ENCODE results near the gene VPS4A. TPM values are rescaled to one million over a fixed set of nuclear protein-coding genes. Genes with fewer than 3 reads are reported as not detected.
A peak's percentile ranks its signal among the peaks of the same experiment; 100 is the strongest.
"Not testable (repeated sequence)": the region's sequence is repeated elsewhere in the genome, so short reads cannot be mapped to it uniquely, and the experiment has no call there.

Gene VPS4A
- total RNA-seq (2014; rRNA removed; shearing (Covaris generic)) = 20.9 and 25.5 TPM in 2 replicates

DNA sequence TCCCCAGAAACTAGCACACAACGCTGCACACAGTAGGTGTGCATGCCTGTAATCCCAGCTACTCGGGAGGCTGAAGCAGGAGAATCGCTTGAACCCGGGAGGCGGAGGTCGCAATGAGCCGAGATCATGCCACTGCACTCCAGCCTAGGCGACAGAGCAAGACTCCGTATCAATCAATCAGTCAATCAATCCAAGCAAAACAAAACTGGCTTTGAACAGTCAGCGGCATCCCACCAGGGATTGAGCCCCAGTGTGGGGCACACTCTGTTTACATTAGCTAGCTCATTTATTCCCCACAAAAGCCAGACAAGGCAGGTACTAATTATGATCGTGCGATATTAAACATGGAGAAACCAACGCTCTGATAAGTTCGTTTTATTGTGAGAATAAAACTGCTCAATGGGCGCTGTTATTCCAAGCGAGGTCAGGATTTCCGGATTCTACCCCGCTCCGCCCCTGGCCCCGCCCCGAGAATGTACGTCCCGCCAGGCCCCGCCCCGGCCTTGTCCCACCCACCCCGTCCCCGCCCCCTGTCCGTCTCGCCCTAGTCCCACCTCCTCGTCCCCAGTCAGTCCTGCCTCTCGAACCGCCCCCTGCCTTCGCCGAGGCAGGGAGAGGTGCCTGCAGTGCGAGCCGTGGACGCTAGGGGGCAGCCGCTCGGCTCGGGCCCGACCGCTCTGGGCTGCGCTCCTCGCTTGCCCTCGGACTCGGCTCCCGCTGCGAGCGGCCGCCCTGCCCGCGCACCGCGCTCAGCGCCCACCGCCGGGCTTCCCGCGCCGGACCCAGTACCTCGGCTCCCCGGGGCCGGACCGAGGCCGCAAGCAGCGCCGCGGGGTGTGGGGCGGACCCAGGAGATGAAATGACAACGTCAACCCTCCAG lies at the start of gene VPS4A:
Gene VPS4A (plus strand): TSS at position 698 of the 880 bp plus-strand sequence. CDS start 162 bp downstream, at position 860.
- H3K9me3 ChIP-seq (replicated peaks) = no peaks in the 10 kb centered on the region

DNA sequence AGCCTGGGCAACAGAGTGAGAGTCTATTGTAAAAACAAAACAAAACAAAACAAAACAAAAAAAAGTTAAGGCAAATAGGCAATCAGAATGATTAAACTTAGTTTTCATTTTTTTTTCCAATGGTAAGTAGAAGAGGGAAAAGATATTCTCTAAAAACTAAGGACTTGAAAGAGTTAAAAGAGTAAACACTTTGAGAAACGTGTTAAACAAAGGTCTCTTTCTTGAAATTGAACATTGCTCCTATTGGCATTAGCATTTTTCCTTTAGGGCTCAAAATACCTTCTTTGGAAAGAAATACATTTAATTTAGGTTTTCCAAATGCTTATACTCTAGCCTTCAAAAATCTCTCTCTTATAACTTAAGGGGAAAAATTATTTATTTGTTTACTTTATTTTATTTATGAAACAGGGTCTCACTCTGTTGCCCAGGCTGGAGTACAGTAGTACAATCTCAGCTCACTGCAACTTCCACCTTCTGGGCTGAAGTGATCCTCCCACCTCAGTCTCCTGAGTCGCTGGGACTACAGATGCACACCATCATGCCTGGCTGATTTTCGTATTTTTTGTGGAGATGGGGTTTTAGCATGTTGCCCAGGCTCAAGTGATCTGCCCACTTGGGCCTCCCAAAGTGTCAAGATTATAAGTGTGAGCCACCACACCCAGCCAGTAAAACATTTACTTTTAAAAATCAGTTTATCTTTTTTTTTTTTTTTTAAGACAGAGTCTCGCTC lies 44.7 kb upstream of the VPS4A start:
- Histone ChIP-seq H3K4me1 (no peaks in the 10 kb centered on the region), H3K36me3 (peaks cover 3% of the 10 kb centered on the region), H3K27me3 (no peaks in the 10 kb centered on the region), H3K9me3 (replicated peaks) (no peaks in the 10 kb centered on the region), H3K27ac (no peak overlapping the region), H3K4me3 (no peak overlapping the region)
- DNase-seq = no peak

More for the DNA sequence above, at the start of gene VPS4A:
- 0 out of 2 replicates have a peak, but pooled peaks cover 4% of the 10 kb centered on the region for H3K36me3 ChIP-seq
- peak; percentile 92 for DNase-seq
- H3K27ac ChIP-seq = peak within 1 kb of the TSS; percentile 31; the same call in 1 of the 2 replicates
- no peaks in the 10 kb centered on the region for H3K4me1 ChIP-seq
- no peaks in the 10 kb centered on the region for H3K27me3 ChIP-seq
- peak within 1 kb of the TSS; percentile 98 for H3K4me3 ChIP-seq

- Histone ChIP-seq H3K4me1 (no peaks in the 10 kb centered on the region), H3K36me3 (peaks cover 3% of the 10 kb centered on the region), H3K27ac (no peak overlapping the region), H3K27me3 (no peaks in the 10 kb centered on the region), H3K4me3 (no peak overlapping the region), H3K9me3 (replicated peaks) (no peaks in the 10 kb centered on the region)
- no peak for DNase-seq
Observed at GRCh38 chr16:69267633-69268032, 43.5 kb upstream of the VPS4A start.

GRCh38 chr16:69270395-69270794 lies 40.8 kb upstream of the VPS4A start:
- H3K27me3 ChIP-seq = no peaks in the 10 kb centered on the region
- DNase-seq = no peak
- H3K9me3 ChIP-seq (replicated peaks) = no peaks in the 10 kb centered on the region
- H3K4me3 ChIP-seq = no peak overlapping the region
- no peak overlapping the region for H3K27ac ChIP-seq
- peaks cover 3% of the 10 kb centered on the region; the same call in 1 of the 2 replicates for H3K36me3 ChIP-seq
- H3K4me1 ChIP-seq = no peaks in the 10 kb centered on the region

GRCh38 chr16:69270831-69271230 lies 40.3 kb upstream of the VPS4A start:
- H3K36me3 ChIP-seq = peaks cover 3% of the 10 kb centered on the region; the same call in 1 of the 2 replicates
- no peak for DNase-seq
- no peaks in the 10 kb centered on the region for H3K9me3 ChIP-seq (replicated peaks)
- no peak overlapping the region for H3K4me3 ChIP-seq
- H3K27me3 ChIP-seq = no peaks in the 10 kb centered on the region
- H3K27ac ChIP-seq = no peak overlapping the region
- no peaks in the 10 kb centered on the region for H3K4me1 ChIP-seq

DNA sequence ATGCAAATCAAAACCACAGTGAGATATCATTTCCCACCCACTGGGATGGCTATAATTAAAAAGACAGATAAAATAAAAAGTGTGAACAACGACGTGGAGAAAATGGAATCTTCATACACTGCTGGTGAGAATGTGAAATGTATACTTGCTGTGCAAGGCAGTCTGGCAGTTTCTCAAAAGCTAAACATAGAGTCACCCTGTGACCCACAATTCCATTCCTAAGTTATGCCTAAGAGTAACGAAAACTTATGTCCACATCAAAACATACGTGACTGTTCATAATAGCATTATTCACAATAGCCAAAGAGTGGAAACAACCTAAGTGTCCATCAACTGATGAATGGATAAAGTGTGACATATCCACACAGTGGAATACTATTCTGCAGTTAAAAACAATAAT lies 38.1 kb upstream of the VPS4A start:
- H3K4me3 ChIP-seq = no peak overlapping the region
- no peak for DNase-seq
- no peaks in the 10 kb centered on the region for H3K27me3 ChIP-seq

DNA sequence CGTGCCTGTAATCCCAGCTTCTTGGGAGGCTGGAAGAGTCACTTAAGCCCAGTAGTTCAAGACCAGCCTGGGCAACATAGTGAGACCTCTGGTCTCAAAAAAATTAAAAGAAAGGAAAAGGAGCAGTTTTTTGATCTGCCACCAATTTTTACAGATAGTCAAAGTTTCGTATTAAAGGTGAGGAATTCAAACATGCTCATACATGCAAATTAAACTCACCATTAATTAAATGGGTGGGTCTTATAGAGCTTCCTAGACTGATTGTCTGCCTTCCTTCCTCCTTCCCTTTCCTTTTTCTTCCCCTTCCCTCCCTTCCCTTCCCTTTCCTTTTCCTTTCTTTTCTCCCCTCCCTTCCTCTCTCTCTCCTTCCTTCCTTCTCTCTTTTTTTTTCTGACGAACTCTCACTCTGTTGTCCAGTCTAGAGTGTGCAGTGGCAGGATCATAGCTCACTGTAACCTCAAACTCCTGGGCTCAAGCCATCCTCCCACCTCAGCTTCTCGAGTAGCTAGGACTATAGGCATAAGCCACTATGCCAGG lies 36.4 kb upstream of the VPS4A start:
- Histone ChIP-seq H3K4me1 (no peaks in the 10 kb centered on the region), H3K36me3 (peaks cover 3% of the 10 kb centered on the region; the same call in 1 of the 2 replicates), H3K9me3 (replicated peaks) (no peaks in the 10 kb centered on the region), H3K27ac (no peak overlapping the region), H3K27me3 (no peaks in the 10 kb centered on the region), H3K4me3 (no peak overlapping the region)
- no peak for DNase-seq

More for the DNA sequence above, 38.1 kb upstream of the VPS4A start:
- no peak overlapping the region for H3K27ac ChIP-seq
- peaks cover 3% of the 10 kb centered on the region; the same call in 1 of the 2 replicates for H3K36me3 ChIP-seq
- no peaks in the 10 kb centered on the region for H3K4me1 ChIP-seq
- no peaks in the 10 kb centered on the region for H3K9me3 ChIP-seq (replicated peaks)

DNA sequence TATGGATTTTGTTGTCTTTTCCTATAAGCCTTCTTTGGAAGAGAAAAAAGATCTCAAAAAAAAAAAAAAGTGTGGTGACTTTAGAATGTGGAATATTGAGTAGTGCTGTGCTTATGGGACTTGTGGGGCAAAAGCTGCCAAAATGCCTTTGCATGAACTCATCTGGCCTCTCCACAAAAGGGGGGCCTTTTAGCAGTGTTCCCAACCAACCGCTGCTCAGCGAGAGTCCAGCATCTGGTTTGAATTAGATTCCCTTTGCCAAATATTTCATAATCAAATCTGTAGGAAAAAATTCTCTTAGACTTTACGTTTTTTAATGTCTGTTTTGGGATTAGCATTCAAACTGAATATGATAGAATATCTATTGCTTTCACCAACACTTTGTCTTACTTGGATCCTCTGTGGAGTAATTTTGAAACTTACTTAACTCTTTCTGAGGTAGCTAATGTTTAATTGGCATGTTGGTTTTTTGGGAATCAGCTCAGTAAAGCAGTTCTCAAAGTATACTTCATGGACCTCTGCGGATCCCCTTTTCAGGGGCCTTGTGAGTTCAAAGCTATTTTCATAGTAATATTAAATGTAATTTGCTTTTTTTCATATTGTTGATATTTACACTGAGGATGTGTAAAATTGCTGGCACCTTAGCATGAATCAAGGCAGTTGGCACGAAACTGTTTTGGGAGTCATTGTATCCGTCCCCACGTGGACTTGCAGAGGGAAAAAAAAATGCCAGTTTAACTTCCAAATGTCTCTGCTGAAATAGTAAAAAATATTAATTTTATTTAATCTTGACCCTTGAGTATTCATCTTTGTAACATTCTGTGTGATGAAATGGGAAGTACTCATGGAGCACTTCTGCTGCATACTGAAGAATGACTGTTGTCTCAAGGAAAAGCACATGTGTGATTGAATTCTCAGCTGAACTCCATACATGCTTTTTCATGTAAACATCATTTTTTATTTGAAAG lies 34.7 kb upstream of the VPS4A start:
- H3K27ac ChIP-seq = no peak overlapping the region
- no peaks in the 10 kb centered on the region for H3K4me1 ChIP-seq
- H3K27me3 ChIP-seq = no peaks in the 10 kb centered on the region
- no peaks in the 10 kb centered on the region; the same call in 1 of the 2 replicates for H3K36me3 ChIP-seq
- H3K9me3 ChIP-seq (replicated peaks) = no peaks in the 10 kb centered on the region
- no peak overlapping the region for H3K4me3 ChIP-seq
- no peak for DNase-seq

DNA sequence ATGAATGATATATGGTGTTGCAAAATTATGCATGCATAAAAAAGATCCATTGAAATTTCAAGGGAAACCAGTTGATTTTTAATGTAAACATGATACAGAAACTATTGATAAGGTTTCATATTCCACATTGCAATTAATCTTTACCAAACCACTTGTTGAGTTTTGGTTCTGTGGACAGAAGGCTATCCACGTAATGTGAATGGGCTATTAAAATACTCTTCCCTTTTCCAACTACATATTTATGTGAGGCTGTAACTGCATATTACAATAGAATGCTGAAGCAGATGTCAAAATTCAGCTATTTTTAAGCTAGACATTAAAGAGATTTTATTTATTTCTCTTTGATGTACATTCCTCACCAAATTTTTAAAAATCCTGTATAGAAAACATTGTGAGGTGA lies 33.7 kb upstream of the VPS4A start:
- H3K27ac ChIP-seq = no peak overlapping the region
- no peaks in the 10 kb centered on the region for H3K27me3 ChIP-seq
- H3K9me3 ChIP-seq (replicated peaks) = no peaks in the 10 kb centered on the region
- H3K4me3 ChIP-seq = no peak overlapping the region
- no peaks in the 10 kb centered on the region for H3K4me1 ChIP-seq
- no peak for DNase-seq
- no peaks in the 10 kb centered on the region for H3K36me3 ChIP-seq

- no peak overlapping the region for H3K27ac ChIP-seq
- no peak for DNase-seq
- no peaks in the 10 kb centered on the region for H3K9me3 ChIP-seq (replicated peaks)
- no peaks in the 10 kb centered on the region for H3K27me3 ChIP-seq
- no peaks in the 10 kb centered on the region for H3K4me1 ChIP-seq
- peaks cover 2% of the 10 kb centered on the region; the same call in 1 of the 2 replicates for H3K36me3 ChIP-seq
- H3K4me3 ChIP-seq = no peak overlapping the region
Observed at GRCh38 chr16:69283851-69284250, 27.3 kb upstream of the VPS4A start.

- Histone ChIP-seq H3K4me1 (no peaks in the 10 kb centered on the region), H3K27ac (no peak overlapping the region), H3K36me3 (peaks cover 2% of the 10 kb centered on the region; the same call in 1 of the 2 replicates), H3K27me3 (no peaks in the 10 kb centered on the region), H3K4me3 (no peak overlapping the region), H3K9me3 (replicated peaks) (no peaks in the 10 kb centered on the region)
- no peak for DNase-seq
Observed at GRCh38 chr16:69285240-69285639, 25.9 kb upstream of the VPS4A start.

DNA sequence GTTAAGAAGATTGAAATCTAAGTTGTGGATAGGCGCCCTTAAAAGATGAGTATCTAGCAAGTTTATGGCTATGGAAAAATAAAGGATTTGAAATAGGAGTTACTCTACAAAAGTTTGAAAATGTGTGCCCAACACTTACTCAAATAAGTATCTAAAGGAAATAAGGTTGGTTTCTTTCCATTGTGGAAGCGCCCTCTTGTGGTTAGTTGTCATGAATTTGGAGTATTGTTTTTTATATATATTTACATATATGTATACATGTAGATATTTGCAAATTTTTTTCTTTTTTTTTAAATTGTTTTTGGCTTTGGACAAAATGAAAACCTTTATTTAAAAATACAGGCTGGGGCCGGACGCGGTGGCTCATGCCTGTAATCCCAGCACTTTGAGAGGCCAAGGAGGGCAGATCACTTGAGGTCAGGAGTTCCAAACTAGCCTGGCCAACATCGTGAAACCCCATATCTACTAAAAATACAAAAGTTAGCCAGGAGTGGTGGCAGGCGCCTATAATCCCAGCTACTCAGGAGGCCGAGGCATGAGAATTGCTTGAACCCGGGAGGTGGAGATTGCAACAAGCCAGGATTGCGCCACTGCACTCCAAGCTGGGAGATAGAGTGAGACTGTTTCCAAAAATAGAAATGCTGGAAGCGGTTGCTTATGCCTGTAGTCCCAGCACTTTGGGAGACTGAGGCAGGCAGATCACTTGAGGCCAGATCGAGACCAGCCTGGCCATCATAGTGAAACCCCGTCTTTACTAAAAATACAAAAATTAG lies 24.0 kb upstream of the VPS4A start:
- Histone ChIP-seq H3K36me3 (peaks cover 2% of the 10 kb centered on the region; the same call in 1 of the 2 replicates), H3K27me3 (no peaks in the 10 kb centered on the region), H3K9me3 (replicated peaks) (no peaks in the 10 kb centered on the region), H3K27ac (no peak overlapping the region), H3K4me1 (no peaks in the 10 kb centered on the region), H3K4me3 (no peak overlapping the region)
- DNase-seq = peak; percentile 9 to 61

DNA sequence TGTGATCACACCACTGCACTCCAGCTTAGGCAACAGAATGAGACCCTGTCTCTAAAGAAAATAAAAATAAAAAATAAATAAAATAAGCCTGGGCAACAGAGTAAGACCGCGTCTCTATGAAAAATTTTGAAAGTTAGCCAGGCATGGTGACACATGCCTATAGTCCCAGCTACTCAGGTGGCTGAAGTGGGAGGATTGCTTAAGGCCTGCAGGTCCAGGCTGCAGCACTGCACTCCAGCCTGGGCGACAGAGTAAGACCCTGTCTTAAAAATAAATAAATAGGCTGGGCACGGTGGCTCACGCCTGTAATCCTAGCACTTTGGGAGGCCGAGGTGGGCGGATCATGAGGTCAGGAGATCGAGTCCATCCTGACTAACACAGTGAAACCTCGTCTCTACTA lies 19.5 kb upstream of the VPS4A start:
- not testable (repeated sequence) for DNase-seq; H3K9me3 ChIP-seq (replicated peaks); H3K36me3 ChIP-seq; H3K4me3 ChIP-seq; H3K27ac ChIP-seq; H3K4me1 ChIP-seq; H3K27me3 ChIP-seq
